Keratinocyte (primary cell): Measurements from ENCODE around the gene TMEM184A.

Experiments
- CTCF ChIP-seq, 3 experiments: IDR thresholded peaks in 1 of 3; conservative IDR thresholded peaks in 1 of 3; optimal IDR thresholded peaks in 1 of 3; 2 replicates in 2 of 3; 3 replicates in 1 of 3; pipeline versions ENCODE3 to v1.5.1; 2011; ENCODE audit warnings: low read length in 3 of 3, mild to moderate bottlenecking in 3 of 3, moderate library complexity in 2 of 3, control low read depth in 1 of 3, inconsistent platforms in 1 of 3; ENCODE audit not compliant: insufficient read depth in 2 of 3; ENCODE audit errors: extremely low read depth in 1 of 3
- EZH2 ChIP-seq: IDR thresholded peaks from one replicate; pipeline ENCODE4 v1.6.1; 2012; ENCODE audit warnings: inconsistent platforms, mild to moderate bottlenecking, low read length, moderate library complexity

DNA sequence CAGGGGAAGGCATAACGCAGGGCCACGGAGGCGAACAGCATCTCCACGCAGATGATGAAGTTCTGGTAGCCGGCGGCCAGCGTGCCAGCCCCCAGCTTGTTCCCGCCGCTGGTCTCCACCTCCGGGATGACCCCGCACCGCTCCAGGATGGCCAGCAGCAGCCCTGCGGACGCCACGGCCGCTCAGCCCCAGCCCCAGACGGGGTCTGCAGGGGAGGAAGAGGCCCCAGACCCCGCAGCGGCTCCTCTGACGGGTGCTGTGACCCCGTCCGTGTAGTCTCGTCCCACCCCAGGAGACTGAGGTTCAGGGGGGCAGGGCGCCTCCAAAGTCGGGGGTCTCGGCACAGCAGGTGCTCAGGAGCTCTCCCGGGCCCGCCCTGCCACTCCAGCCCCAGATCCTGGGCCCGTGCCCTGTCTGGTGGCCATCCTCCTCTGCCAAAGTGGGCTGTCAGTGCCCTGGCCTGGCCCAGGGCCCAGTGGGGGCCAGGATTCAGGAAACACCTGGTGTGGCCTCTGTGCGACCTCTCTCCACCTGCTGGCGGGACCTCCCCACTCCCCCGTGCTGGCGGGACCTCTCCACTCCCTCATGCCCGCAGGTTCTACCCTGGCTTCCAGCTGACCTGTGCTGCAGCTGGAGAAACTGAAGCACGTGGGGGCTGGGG lies 8.1 kb downstream of the TMEM184A start:
- TF ChIP-seq CTCF (optimal IDR thresholded peaks at IDR 0.05 in 1 of 3, IDR thresholded peaks at IDR 0.05 in 1 of 3, conservative IDR thresholded peaks at IDR 0.05 in 1 of 3; ENCODE audit: extremely low read depth in 1 of 3, insufficient read depth in 2 of 3, low read length in 3 of 3): no peak
- TF ChIP-seq EZH2: no peak
